HG03565 (cell line): ENCODE results near the gene AEBP1.

Experiments
- ATAC-seq: cut with Tn5 transposase; IDR thresholded peaks from one replicate; pipeline ENCODE4 v1.9.1; 2021; ENCODE audit warnings: mild to moderate bottlenecking, moderate library complexity; ENCODE audit not compliant: unreplicated experiment

Gene AEBP1

DNA sequence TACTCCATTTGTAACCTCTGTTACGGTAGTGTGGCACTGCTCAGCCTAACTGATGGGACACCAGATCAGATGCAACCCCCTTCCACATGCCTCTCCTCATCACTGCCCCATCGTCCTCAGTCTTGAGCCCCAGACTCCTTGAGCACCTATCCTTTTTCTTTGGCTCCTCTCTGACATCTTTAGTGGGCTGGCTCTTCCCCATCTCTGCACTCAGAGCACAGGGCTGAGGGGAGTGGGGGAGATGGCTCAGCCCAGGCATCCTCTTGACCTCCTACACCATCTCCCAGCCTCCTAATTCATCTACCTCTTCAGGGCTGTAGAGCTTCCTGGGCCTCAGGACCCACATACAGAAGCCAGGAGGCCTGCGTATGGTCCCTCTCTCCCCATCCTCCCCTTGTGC, 20.3 kb upstream of the AEBP1 start:
- no peak for ATAC-seq

DNA sequence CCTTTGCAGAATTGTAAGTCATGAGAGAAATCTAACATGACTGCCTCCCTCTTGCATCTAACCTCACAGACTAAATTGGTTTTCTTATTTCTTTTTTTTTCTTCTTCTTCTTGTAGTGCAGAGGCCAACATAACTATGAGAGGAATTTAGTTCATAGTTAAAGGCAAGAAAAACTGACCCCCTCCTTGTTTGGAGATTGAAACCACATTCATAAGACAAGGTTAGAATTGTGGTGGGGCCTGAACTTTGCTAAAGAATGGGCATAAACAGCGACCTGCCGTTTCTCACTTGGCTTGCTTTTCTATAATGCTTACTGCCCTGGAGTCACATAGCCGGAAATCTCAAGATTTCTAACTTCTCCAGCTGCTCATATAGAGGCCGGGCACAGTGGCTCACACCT, 19.4 kb upstream of the AEBP1 start:
- no peak for ATAC-seq

DNA sequence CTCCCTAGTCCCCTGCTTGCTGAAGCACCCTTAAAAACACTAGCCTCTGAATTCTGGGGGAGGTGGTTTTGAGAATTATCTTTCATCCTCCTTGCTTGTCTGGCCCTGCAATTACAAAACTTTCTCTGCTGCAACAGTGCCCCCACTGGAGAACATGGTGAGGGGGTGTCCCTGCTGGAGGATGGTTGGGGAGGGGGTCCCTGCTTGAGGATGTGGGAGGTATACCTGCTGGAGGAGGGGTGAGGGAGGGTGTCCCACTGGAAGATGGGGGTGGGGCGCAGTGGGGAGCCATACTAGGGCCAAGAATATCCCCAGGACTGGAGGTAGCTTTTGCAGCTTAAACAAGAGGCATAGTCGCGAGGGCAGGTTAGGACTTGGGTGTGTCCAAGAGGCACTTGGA, 18.6 kb upstream of the AEBP1 start:
- no peak for ATAC-seq

DNA sequence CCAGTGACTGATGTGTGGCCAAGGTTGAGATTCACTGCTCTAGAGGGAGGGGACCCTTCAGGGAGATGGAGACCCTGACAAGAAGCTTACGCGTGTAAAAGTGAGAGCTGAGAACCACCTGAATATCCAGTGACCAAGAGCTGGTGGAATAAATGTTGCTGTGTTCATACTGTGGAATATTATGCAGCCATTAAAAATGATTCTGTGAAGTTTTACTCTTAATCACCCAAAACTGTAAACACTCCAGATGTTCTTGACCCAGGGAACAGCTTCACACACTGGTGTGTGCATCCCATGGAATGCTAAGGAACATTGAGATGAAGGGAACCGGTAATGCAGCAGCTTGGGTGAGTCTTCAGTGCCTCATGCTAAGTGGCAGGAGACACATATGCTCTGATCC, 17.5 kb upstream of the AEBP1 start:
- ATAC-seq, result no peak

DNA sequence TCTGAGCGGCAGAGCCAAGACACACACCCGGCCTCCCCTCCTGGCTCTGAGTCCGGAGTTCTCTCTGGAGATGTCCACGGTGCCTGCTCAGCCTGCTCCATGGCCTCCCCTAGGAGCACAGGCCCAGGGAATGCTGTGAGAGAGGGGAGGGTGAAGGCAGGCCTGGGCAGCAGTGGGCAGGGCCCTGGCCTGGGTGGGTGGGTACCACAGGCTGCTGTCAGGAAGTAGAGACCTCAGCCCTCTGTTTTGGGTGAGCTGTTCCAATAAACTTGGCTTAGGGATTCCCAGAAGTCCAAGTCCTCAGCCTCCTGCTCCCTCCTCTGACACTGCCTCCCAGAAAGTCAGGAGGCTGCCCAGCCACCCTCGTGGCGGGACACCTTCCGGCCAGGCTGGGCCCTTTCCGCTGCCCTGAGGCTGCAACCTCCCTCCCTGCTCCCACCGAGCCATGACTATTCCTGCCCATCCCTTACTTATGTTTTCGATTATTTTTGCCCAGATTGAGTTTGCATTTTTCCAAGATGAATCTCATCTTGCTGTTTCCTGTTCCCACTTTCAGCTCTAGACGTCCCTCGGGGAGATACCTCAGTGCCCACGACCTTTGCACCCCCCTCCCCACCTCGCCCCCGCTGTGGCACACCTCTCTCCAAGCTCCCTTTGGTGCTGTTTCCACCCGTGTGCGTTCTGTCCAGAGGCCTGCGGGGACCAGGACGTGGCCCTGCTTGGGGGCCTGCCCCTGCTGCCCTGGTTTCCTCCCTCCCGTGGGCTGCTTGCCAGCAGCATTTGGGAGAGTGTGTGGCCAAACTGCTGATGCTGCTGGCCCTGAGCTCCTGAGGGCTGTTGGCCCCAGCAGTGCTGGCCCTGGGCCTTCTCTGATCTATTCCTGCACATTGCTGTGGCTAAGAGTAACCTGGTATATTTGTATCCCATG, 16.0 kb upstream of the AEBP1 start:
- ATAC-seq, result no peak

- no peak for ATAC-seq
Observed at GRCh38 chr7:44093102-44093641, 11.0 kb upstream of the AEBP1 start.

GRCh38 chr7:44094365-44094764, 9.8 kb upstream of the AEBP1 start:
- ATAC-seq, result no peak

DNA sequence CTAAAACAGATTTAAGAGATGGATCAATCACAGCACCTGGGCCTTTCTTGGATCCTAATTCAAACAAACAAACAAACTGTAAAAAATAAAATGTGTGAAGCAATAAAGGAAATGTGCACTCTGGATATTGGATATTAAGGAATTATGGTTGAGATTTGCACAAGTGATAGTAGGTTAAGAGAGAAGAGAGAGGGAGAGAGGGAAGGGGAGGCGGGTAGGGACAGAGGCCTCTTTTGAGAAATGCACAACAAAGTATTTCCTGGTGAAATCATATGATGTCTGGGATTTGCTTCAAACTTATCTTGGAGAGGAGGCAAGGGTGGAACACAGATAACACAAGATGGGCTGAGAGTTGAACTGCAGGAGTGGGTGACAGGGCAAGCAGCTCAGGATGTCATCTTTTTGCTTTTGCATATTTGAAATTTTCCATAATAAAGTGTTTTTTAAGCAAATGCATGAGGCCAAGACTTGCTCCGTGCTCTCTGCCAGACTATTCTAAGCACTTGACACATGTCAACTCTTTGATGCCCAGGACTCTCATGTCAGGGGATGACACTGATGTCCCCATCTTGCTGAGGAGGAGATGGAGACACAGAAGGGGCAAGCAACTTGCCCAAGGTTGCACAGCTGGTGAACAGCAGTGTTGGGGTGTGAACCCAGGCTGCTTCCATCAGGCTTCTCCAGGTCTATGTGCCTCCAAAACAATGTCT, 9.1 kb upstream of the AEBP1 start:
- ATAC-seq, result no peak

- ATAC-seq, result no peak
Observed at GRCh38 chr7:44095781-44096180, 8.4 kb upstream of the AEBP1 start.

GRCh38 chr7:44096326-44096881, 7.7 kb upstream of the AEBP1 start:
- ATAC-seq, result no peak

DNA sequence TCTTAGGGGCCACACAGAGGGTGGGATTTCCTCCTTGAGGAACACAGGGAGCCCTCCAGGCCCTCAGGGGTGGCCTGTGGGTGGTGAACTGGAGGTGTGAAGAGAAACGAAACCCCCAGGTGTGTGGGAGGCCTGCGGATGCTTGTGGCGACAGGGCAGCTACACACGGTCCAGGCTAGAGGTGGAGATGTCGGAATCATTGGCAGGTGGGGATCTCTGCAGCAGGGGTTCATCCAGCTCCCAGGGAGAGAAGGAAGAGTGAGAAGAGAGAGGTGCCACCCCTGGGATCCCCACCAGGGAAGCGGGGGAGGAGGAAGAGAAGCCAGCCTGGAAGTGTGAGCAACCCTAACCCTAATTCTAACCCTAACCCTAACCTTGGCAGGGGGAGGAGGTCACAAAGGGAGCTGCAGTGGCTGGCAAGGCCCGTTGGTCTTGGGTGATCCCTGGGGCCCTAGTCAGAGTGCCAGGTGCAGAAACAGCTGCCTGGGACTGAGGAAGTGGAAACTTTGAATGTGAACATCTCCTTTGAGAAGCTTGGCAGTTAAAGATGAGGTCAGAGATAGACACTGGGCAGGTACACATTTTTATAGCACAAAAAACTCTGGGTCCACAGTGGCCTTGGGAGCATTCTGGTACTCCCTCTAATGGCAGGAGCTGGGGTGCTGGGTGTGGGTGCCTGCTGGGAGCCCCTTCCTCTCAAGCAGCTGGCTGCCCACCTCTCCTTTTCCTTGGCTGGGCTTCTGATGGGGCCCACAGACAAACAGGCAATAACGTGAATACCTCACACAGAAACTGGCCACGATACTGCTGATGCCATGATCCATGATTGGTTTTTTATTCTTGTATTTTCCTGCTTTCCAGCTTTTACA, 6.8 kb upstream of the AEBP1 start:
- no peak for ATAC-seq

DNA sequence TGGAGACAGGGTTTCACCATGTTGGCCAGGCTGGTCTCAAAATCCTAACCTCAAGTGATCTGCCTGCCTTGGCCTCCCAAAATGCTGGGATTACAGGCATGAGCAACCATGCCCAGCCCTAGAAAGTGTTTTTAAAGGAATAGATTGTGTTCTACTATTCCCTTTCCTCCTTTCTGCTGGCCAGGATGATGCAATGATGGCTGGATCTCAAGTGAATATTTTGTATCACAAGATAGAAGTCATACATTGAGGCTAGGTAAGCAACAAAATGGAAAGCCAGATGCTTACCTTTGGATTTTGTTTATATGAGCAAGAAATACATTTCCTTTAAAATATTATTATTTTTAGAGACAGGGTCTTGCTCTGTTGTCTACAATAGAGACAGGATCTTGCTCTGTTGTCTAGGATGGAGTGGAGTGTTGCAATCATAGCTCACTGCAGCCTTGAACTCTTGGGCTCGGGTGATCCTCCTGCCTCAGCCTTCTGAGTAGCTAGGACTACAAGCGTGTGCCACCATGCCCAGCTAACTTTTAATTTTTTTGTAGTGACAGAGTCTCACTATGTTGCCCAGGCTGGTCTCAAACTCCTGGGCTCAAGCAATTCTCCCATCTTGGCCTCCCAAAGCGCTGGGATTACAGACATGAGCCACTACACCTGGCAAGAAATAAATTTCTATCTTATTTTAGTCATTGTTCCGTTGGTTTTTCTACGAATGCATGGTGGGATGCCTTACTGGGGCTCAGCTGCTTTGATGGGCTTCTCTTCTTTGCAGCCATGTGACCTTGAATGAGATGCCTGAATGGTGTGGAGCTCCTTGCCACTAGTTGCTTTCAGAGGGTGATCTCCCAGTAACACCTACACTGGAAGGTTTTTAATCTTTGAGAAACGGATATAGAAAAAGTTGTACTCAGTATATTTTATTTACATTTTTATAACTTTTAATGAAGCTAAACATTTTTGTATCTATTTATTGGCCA, 5.8 kb upstream of the AEBP1 start:
- no peak for ATAC-seq

DNA sequence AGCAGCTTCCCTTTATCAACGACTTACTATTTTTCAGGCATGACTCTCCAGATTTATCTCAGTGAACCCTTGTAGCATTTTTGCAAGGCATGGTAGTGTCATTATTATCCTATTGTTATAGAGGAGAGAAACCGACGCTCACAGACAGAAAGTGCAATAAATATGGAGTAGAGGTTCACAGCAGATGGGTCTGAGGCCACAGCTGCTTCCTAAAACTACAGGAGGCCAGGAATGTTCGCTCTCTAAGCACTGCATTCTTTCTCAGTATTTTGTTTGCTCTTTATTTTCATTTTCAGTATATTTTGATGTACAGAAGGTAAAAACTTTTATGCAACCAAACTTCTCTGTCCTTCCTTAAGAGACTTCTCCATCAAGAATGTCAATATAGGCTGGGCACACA, 4.5 kb upstream of the AEBP1 start:
- no peak for ATAC-seq

DNA sequence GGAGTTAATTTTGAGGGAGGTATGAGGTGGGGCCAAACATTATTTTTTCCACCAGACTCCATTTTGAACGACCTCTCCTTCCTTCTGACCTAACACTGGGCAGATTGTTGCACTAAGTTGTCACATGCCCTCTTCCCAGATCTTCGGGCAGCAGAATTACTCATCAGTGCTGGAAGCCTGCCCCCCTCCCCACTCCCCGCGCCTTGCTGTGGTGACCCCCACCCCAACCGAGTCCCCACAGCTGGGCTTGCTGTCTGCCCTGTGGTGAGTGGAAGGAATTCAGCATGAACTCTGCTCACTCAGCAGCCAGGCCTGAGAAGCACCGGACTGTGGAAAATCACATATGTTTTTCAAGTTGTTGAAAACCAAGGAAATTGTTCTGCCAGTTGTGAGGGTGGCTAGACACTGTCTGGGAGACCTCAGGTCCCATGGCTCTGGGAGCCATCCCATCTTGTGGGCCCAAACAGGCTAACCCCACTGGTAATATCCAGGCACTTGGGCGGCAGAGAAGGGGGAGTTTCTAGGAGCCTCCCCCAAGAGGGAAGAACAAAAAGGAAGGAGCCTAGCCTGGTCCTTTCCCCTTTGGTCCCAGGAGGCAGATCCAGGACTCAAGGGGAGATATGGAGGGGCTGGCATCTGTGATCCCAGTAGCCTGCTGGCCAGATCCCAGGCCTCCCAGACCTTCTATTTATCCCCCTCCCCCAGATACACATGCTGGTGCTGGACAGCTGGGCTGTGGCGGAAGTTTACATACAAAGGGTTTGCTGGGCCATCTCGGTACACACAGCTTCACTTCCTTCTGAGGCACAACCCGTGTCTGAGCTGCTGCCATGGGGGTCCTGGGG, 3.5 kb upstream of the AEBP1 start:
- no peak for ATAC-seq

- no peak for ATAC-seq
Observed at GRCh38 chr7:44101303-44101965, 2.7 kb upstream of the AEBP1 start.

- ATAC-seq, result no peak
Observed at GRCh38 chr7:44101966-44102845, 1.9 kb upstream of the AEBP1 start.
